CD4-positive, alpha-beta T cell treated with Interleukin-10 for 1 hour (primary cell): ENCODE measurements around the gene TSPO2.
"Not testable (repeated sequence)": the region's sequence is repeated elsewhere in the genome, so short reads cannot be mapped to it uniquely, and the experiment has no call there.

ENCODE experiments used
- DNase-seq: peaks from one replicate; pipeline ENCODE4 v3.0.0-alpha.2; 2020

Gene TSPO2

GRCh38 chr6:41042226-41043055 lies at the start of gene TSPO2:
TSPO2 (plus strand) TSS chr6:41042467; CDS start chr6:41042986, 519 bp downstream.
- no peak for DNase-seq

- no peak for DNase-seq
Observed at GRCh38 chr6:40992746-40993145, 49.5 kb upstream of the TSPO2 start.

- DNase-seq = no peak
Observed at GRCh38 chr6:40996591-40997233, 45.6 kb upstream of the TSPO2 start.

- DNase-seq = no peak
Observed at GRCh38 chr6:40997234-40997957, 44.9 kb upstream of the TSPO2 start.

- no peak for DNase-seq
Observed at GRCh38 chr6:40998661-40999060, 43.6 kb upstream of the TSPO2 start.

GRCh38 chr6:40999569-40999968 lies 42.7 kb upstream of the TSPO2 start:
- DNase-seq = peak; percentile 24

GRCh38 chr6:41000248-41000647 lies 42.0 kb upstream of the TSPO2 start:
- DNase-seq = no peak

GRCh38 chr6:41002168-41002567 lies 40.1 kb upstream of the TSPO2 start:
- DNase-seq = no peak

GRCh38 chr6:41006217-41006616 lies 36.0 kb upstream of the TSPO2 start:
- DNase-seq = peak; percentile 72

- not testable (repeated sequence) for DNase-seq
Observed at GRCh38 chr6:41006980-41007379, 35.3 kb upstream of the TSPO2 start.

GRCh38 chr6:41008011-41008410 lies 34.3 kb upstream of the TSPO2 start:
- no peak for DNase-seq

GRCh38 chr6:41009669-41010068 lies 32.6 kb upstream of the TSPO2 start:
- no peak for DNase-seq

GRCh38 chr6:41011673-41012072 lies 30.6 kb upstream of the TSPO2 start:
- DNase-seq = no peak

GRCh38 chr6:41013466-41014153 lies 28.7 kb upstream of the TSPO2 start:
- no peak for DNase-seq

GRCh38 chr6:41014780-41015179 lies 27.5 kb upstream of the TSPO2 start:
- no peak for DNase-seq

GRCh38 chr6:41015860-41016259 lies 26.4 kb upstream of the TSPO2 start:
- DNase-seq = not testable (repeated sequence)

- no peak for DNase-seq
Observed at GRCh38 chr6:41017663-41018062, 24.6 kb upstream of the TSPO2 start.

- no peak for DNase-seq
Observed at GRCh38 chr6:41021832-41022231, 20.4 kb upstream of the TSPO2 start.

GRCh38 chr6:41022294-41022693 lies 20.0 kb upstream of the TSPO2 start:
- DNase-seq = no peak

GRCh38 chr6:41023114-41023513 lies 19.2 kb upstream of the TSPO2 start:
- DNase-seq = no peak

- DNase-seq = no peak
Observed at GRCh38 chr6:41025966-41026530, 16.2 kb upstream of the TSPO2 start.

GRCh38 chr6:41027241-41027640 lies 15.0 kb upstream of the TSPO2 start:
- no peak for DNase-seq
